ENCODE data around the gene ITFG1.
A peak's percentile ranks its signal among the peaks of the same experiment; 100 is the strongest.

ITFG1 gene

DNA sequence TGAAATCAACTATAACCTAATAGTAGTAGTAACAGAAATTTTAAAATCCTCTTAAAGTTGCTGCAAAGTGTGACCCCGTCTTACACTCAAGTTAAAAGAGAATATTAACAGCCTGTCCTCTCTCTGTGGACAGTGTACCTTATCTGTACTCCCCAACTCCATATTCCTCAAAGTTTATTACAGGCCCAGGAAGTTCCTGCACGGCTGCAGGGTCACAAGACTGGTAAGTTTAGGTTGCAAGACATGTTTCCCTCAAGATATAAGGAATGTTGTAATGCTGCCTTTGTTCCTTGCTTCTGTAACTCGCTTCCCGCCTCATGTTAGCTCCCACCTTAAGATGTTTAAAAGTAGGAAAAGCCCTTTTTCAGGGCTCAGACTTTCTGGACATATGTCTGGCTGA, 72.2 kb downstream of the ITFG1 start:
- CTCF ChIA-PET = no interaction called here
- TF ChIP-seq, protein P1, sequence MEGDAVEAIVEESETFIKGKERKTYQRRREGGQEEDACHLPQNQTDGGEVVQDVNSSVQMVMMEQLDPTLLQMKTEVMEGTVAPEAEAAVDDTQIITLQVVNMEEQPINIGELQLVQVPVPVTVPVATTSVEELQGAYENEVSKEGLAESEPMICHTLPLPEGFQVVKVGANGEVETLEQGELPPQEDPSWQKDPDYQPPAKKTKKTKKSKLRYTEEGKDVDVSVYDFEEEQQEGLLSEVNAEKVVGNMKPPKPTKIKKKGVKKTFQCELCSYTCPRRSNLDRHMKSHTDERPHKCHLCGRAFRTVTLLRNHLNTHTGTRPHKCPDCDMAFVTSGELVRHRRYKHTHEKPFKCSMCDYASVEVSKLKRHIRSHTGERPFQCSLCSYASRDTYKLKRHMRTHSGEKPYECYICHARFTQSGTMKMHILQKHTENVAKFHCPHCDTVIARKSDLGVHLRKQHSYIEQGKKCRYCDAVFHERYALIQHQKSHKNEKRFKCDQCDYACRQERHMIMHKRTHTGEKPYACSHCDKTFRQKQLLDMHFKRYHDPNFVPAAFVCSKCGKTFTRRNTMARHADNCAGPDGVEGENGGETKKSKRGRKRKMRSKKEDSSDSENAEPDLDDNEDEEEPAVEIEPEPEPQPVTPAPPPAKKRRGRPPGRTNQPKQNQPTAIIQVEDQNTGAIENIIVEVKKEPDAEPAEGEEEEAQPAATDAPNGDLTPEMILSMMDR (conservative IDR thresholded peaks at IDR 0.05; ENCODE audit: low read depth) = no peak
- no peak for DNase-seq (ENCODE audit: low spot score)
- POLR2A ChIA-PET (ENCODE audit: low non-redundant PET) = no interaction called here
- H3K27ac ChIP-seq = no peak overlapping the region

DNA sequence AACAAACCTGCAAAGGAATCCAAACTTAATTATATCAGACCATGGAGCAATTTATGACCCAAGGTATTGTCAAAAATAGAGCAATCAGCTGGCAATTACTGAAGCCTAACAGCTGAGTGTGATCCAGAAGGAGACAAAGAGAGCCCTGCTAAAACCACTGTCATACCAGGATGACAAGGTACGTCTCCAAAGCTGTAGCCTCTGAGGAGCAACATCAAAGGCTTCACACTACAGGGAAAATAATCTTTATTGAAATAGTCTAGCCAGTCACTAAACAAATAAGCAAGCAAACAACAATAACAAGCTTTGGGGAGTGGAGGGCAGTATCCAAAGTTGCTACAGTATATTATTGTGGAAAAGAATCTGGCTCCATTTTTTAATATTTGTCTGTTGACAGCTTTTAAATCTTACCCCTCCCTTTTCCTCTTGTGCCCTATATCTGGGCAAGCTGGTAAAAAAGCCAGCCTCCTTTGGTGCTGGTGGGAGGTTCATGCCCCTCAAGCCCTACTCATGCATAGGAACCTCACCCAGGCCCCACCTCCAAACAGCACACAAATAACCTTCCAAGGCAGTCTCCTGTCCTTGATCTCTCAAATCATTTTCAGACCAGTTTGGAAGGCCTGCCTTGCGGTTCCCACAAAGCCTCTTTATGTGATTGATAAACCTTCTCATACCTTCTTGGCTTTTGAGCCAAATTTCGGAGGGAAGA, 73.7 kb downstream of the ITFG1 start:
- H3K27ac ChIP-seq = no peak overlapping the region
- no peak for DNase-seq (ENCODE audit: low spot score)
- TF ChIP-seq, protein P1 (conservative IDR thresholded peaks at IDR 0.05; ENCODE audit: low read depth) = no peak
- ChIA-PET POLR2A (ENCODE audit: low non-redundant PET) (no interaction called here), CTCF (interaction anchor here (0.6 kb wide), 2 partner anchors 48 to 1591 kb away, joined by 5 to 6 read pairs; no protein-coding TSS in a partner anchor)

DNA sequence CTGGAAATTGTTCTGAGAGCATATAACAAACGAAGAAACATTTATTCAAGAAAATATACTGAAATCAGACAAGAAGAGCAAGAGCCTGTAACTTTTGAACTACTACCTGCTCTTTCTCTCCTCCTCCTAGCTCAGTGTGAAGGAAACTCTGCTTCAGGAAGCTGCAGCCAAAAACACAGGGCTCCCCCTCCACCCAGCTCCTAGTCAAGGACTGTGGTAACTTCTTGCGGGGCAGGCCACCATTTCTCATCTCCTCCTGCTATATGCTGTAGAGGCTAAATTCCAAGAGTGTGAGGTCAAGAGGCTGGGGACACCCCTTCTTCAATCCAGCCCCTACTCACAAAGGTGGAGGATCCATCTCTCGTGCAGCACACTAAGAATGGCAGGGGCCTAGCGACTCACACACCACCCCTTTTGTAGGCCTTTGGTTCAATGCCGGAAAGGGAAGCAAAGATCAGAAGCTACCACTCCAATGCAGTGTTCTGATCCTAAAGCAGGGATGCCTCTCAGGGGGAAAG, 74.6 kb downstream of the ITFG1 start:
- H3K27ac ChIP-seq = no peak overlapping the region
- DNase-seq (ENCODE audit: low spot score) = no peak
- TF ChIP-seq, protein P1 (conservative IDR thresholded peaks at IDR 0.05; ENCODE audit: low read depth) = no peak
- CTCF ChIA-PET = interaction anchor here (0.6 kb wide), 2 partner anchors 731 to 1592 kb away, joined by 4 to 5 read pairs; no protein-coding TSS in a partner anchor
- POLR2A ChIA-PET (ENCODE audit: low non-redundant PET) = no interaction called here

DNA sequence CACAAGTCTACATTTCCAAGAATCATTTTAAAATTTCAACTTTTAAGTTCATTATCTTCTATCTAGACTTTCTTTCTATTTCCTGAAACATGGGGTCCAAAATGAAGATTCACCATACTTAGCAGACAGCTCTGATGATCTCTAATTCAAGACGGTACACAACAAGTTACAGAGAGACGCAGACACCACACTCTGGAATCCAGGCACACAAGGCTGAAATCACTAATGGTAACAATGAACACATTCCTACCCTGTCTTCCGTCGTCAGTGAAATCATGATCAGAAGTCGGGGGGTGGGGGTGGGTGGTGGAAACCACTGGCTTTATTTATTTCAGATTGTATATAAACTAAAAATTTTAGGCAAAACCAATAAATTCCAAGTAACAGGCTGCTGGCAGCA, 78.5 kb downstream of the ITFG1 start:
- no peak for DNase-seq (ENCODE audit: low spot score)
- POLR2A ChIA-PET (ENCODE audit: low non-redundant PET) = no interaction called here
- H3K27ac ChIP-seq = no peak overlapping the region
- TF ChIP-seq, protein P1 (conservative IDR thresholded peaks at IDR 0.05; ENCODE audit: low read depth) = no peak
- CTCF ChIA-PET = interaction anchor here (0.6 kb wide), 1 partner anchor 432 kb away, joined by 3 read pairs; no protein-coding TSS in a partner anchor

DNA sequence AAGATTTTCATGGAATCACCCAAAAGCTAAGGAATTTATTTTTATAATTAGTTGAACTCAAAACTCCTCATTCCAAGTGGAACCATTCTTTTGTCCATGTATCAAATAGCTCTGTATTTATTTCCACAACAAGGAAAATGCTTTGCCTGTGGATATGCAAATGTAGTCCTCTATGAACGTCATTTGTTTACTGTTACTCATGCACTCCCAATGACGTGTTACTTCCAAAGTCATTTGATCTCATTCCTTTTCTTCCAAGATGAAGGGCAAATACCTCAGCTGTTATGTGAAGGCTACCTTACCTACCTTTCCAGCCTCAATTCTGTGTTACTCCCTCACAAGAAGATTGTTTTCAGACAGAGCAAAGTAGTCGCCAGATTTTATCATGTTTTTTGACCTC, 83.7 kb downstream of the ITFG1 start:
- ChIA-PET POLR2A (ENCODE audit: low non-redundant PET) (no interaction called here), CTCF (interaction anchor here (0.7 kb wide), 1 partner anchor 118 kb away, joined by 3 read pairs; no protein-coding TSS in a partner anchor)
- TF ChIP-seq, protein P1 (conservative IDR thresholded peaks at IDR 0.05; ENCODE audit: low read depth) = no peak

DNA sequence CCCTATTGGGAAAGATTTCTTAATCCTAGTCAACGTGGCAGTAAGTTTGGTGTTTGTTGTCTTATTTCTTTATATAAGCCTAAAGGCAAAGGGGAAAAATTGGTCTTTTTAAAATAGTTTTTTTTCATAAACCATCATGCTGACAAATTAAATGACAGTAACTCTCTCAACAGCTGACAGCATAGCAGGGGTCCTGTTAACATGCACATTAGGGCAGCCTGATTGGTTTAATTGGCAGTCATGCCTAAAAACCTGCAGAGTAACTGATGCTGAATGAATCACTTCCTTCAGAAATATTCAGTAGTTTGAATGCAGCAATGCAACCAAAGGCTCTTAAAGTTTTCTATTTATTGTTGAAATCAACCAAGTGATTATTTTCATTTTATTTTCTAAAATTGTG, 85.4 kb downstream of the ITFG1 start:
- CTCF ChIA-PET = no interaction called here
- no peak for DNase-seq (ENCODE audit: low spot score)
- POLR2A ChIA-PET (ENCODE audit: low non-redundant PET) = no interaction called here
- TF ChIP-seq, protein P1 (conservative IDR thresholded peaks at IDR 0.05; ENCODE audit: low read depth) = no peak
- no peak overlapping the region for H3K27ac ChIP-seq

More for the DNA sequence above, 83.7 kb downstream of the ITFG1 start:
- H3K27ac ChIP-seq = no peak overlapping the region
- DNase-seq (ENCODE audit: low spot score) = peak; percentile 3
